PC-3 (cell line): ENCODE data around the gene SLC25A45. TPM values are rescaled to one million over a fixed set of nuclear protein-coding genes. Genes with fewer than 3 reads are reported as not detected.
A peak's percentile ranks its signal among the peaks of the same experiment; 100 is the strongest.

Experiments
- ATAC-seq: fragments of 200-7000 bp; cut with Tn5 transposase; 2 replicates; pipeline ENCODE4 v1.9.1; 2020; ENCODE audit warnings: mild to moderate bottlenecking, moderate library complexity
- BruUV-seq: library from RNA; stranded (reverse); fragments of 400-500 nt; replicated peaks from 2 replicates; lab custom pipeline; 2021; lab: Mats Ljungman, UMichigan
- CTCF ChIA-PET: fragments of 300-600 bp; sonication (Branson Sonifier 250); formaldehyde crosslinking; loops from one replicate; lab custom pipeline; 2022; ENCODE audit warnings: antibody characterized with exemption; lab: Charles Lee
- POLR2A ChIA-PET: fragments of 300-600 bp; sonication (Branson Sonifier 250); formaldehyde crosslinking; loops from one replicate; lab custom pipeline; 2022; ENCODE audit warnings: antibody characterized with exemption; ENCODE audit not compliant: unreplicated experiment; lab: Charles Lee
- DNase-seq: peaks from one replicate; pipeline ENCODE4 v3.0.0-alpha.2; 2015
- H2AFZ ChIP-seq: fragments of 300-600 bp; sonication (generic); 2 replicates; pipeline ENCODE4 v1.6.0; 2016; ENCODE audit warnings: antibody characterized with exemption, low read length
- H3F3A ChIP-seq: fragments of 300-600 bp; sonication (generic); one replicate; pipeline ENCODE4 v1.6.0; 2017; ENCODE audit warnings: antibody characterized with exemption, low read length, control low read depth, mild to moderate bottlenecking; ENCODE audit not compliant: unreplicated experiment
- H3K27ac ChIP-seq: fragments of 300-600 bp; sonication (generic); 2 replicates; pipeline ENCODE4 v1.5.1; 2016; ENCODE audit warnings: mild to moderate bottlenecking, low read length
- H3K27me3 ChIP-seq: fragments of 300-600 bp; sonication (generic); 2 replicates; pipeline ENCODE4 v1.6.1; 2016; ENCODE audit warnings: low read length, mixed read lengths
- H3K36me3 ChIP-seq: fragments of 300-600 bp; sonication (generic); 2 replicates; pipeline ENCODE4 v1.6.1; 2016; ENCODE audit warnings: low read depth, mixed run types, low read length, mixed read lengths
- H3K4me1 ChIP-seq: fragments of 300-600 bp; sonication (generic); 2 replicates; pipeline ENCODE4 v1.5.1; 2016; ENCODE audit warnings: low read length; ENCODE audit not compliant: insufficient read depth
- H3K4me2 ChIP-seq: fragments of 300-600 bp; sonication (generic); 2 replicates; pipeline ENCODE4 v1.6.0; 2016; ENCODE audit warnings: low read length
- H3K4me3 ChIP-seq: fragments of 300-600 bp; sonication (generic); 2 replicates; pipeline ENCODE4 v1.5.1; 2016; ENCODE audit warnings: mild to moderate bottlenecking, low read length, mixed read lengths
- H3K79me2 ChIP-seq: fragments of 300-600 bp; sonication (generic); 2 replicates; pipeline ENCODE4 v1.6.1; 2017; ENCODE audit warnings: low read length, mixed read lengths
- H3K9ac ChIP-seq: fragments of 300-600 bp; sonication (generic); 2 replicates; pipeline ENCODE4 v1.6.0; 2016; ENCODE audit warnings: mild to moderate bottlenecking, low read length
- H3K9me2 ChIP-seq: fragments of 300-600 bp; sonication (generic); replicated peaks from 2 replicates; pipeline ENCODE4 v1.6.1; 2016; ENCODE audit warnings: mixed run types, low read length, mixed read lengths
- H3K9me3 ChIP-seq: fragments of 300-600 bp; sonication (generic); 2 replicates; pipeline ENCODE4 v1.6.1; 2016; ENCODE audit warnings: low read length, mixed read lengths
- H4K20me1 ChIP-seq: fragments of 300-600 bp; sonication (generic); 2 replicates; pipeline ENCODE4 v1.6.1; 2016; ENCODE audit warnings: low read length, mixed read lengths
- EZH2 ChIP-seq: fragments of 300-600 bp; sonication (generic); IDR thresholded peaks from one replicate; pipeline ENCODE4 v1.6.1; 2017; ENCODE audit warnings: antibody characterized with exemption, mild to moderate bottlenecking, low read length; ENCODE audit not compliant: unreplicated experiment
- EZH2phosphoT487 ChIP-seq: fragments of 300-600 bp; sonication (generic); IDR thresholded peaks from 2 replicates; pipeline ENCODE4 v1.6.1; 2018; ENCODE audit warnings: mild to moderate bottlenecking, antibody characterized with exemption, low read length, borderline replicate concordance
- intact Hi-C: fragments of 100-400 bp; cut with micrococcal nuclease; formaldehyde crosslinking; loops from 2 replicates; pipeline ENCODE4 v1.9.0; 2023
- total RNA-seq: library from RNA; depleted of rRNA; stranded (reverse); fragments of >200 nt; gene quantifications from 2 replicates; pipeline ENCODE4 v1.2.3, GENCODE V29; 2014
- TF ChIP-seq, protein P1 (sequence below): fragments of 300-600 bp; sonication (generic); conservative IDR thresholded peaks from 2 replicates; pipeline ENCODE4 v1.5.1; 2017; ENCODE audit warnings: antibody characterized with exemption, low read depth, mild to moderate bottlenecking, low read length

Gene SLC25A45
- total RNA-seq, 1 experiment from 2014 or later = 12.7 TPM

DNA sequence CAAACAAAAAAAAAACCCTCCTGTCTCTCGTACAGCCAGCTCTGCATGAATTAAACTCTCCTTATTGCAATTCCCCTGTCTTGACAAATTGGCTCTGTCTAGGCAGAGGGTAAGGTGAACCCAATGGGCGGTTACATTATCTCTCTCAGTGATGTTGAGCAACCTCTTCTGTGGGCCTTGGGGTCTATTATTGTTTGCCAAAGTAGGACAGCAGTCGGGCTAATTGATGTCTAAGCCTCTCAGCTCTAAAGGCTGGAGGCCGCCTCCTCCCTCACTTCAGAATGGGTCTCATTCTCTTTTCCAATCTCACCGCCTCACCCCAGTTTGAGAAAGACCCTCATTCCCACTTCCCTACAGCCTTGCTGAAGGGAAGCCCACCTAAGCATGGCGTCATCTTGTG, 1.3 kb upstream of the SLC25A45 start:
- peaks cover 69% of the 10 kb centered on the region for H3K4me1 ChIP-seq

GRCh38 chr11:65382804-65383368, 440 bp upstream of the SLC25A45 start:
- Histone ChIP-seq H4K20me1 (no peaks in the 10 kb centered on the region), H3F3A (peaks cover 13% of the 10 kb centered on the region), H3K9me2 (no peaks in the 10 kb centered on the region), H3K4me2 (peak overlapping the region; percentile 79), H3K4me3 (peak overlapping the region; percentile 55), H3K27ac (peak overlapping the region; percentile 98), H3K36me3 (no peaks in the 10 kb centered on the region), H2AFZ (no peak overlapping the region), H3K4me1 (peaks cover 63% of the 10 kb centered on the region), H3K9me3 (no peaks in the 10 kb centered on the region), H3K27me3 (no peaks in the 10 kb centered on the region), H3K79me2 (peaks cover 14% of the 10 kb centered on the region), H3K9ac (peak overlapping the region; percentile 95)
- ChIA-PET CTCF (no interaction called here), POLR2A (interaction anchor here (0.6 to 1.5 kb wide), 6 partner anchors 33 to 125 kb away, joined by 3 to 5 read pairs (median 4); partner anchors contain the start of gene NEAT1)
- peak; percentile 95 for DNase-seq
- BruUV-seq = TSS peak; percentile 60
- no peak for TF ChIP-seq EZH2
- TF ChIP-seq, protein P1, sequence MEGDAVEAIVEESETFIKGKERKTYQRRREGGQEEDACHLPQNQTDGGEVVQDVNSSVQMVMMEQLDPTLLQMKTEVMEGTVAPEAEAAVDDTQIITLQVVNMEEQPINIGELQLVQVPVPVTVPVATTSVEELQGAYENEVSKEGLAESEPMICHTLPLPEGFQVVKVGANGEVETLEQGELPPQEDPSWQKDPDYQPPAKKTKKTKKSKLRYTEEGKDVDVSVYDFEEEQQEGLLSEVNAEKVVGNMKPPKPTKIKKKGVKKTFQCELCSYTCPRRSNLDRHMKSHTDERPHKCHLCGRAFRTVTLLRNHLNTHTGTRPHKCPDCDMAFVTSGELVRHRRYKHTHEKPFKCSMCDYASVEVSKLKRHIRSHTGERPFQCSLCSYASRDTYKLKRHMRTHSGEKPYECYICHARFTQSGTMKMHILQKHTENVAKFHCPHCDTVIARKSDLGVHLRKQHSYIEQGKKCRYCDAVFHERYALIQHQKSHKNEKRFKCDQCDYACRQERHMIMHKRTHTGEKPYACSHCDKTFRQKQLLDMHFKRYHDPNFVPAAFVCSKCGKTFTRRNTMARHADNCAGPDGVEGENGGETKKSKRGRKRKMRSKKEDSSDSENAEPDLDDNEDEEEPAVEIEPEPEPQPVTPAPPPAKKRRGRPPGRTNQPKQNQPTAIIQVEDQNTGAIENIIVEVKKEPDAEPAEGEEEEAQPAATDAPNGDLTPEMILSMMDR = no peak
- ATAC-seq = no peak
- intact Hi-C loops = loop anchor here (1.0 kb wide), 2 partner anchors 17 to 38 kb away; no protein-coding TSS in a partner anchor

More for the DNA sequence above, 1.3 kb upstream of the SLC25A45 start:
- H3K27ac ChIP-seq = peak overlapping the region; percentile 98
- TF ChIP-seq, protein P1 = no peak
- TF ChIP-seq EZH2 (no peak), EZH2phosphoT487 (no peak)
- no peak overlapping the region for H3K4me3 ChIP-seq
- no peak overlapping the region for H2AFZ ChIP-seq
- no peaks in the 10 kb centered on the region for H4K20me1 ChIP-seq
- intact Hi-C loops = no loop called here
- peaks cover 23% of the 10 kb centered on the region for H3K79me2 ChIP-seq
- BruUV-seq = no TSS peak
- DNase-seq (peak; percentile 12), ATAC-seq (no peak)
- POLR2A ChIA-PET = interaction anchor here (1.1 kb wide), 2 partner anchors 32 to 47 kb away, joined by 3 to 5 read pairs; no protein-coding TSS in a partner anchor
- no peaks in the 10 kb centered on the region for H3K27me3 ChIP-seq
- CTCF ChIA-PET = no interaction called here
- peaks cover 13% of the 10 kb centered on the region for H3F3A ChIP-seq
- no peaks in the 10 kb centered on the region for H3K9me3 ChIP-seq
- peak overlapping the region; percentile 79 for H3K4me2 ChIP-seq
- no peaks in the 10 kb centered on the region for H3K36me3 ChIP-seq
- no peaks in the 10 kb centered on the region for H3K9me2 ChIP-seq
- H3K9ac ChIP-seq = peak overlapping the region; percentile 95

- H3K4me3 ChIP-seq = peak overlapping the region; percentile 52
- peaks cover 13% of the 10 kb centered on the region for H3F3A ChIP-seq
- intact Hi-C loops = loop anchor here (1.0 kb wide), 2 partner anchors 15 to 40 kb away; no protein-coding TSS in a partner anchor
- TF ChIP-seq EZH2 = no peak
- DNase-seq (peak; percentile 82), ATAC-seq (peak; percentile 3)
- H3K79me2 ChIP-seq = peaks cover 2% of the 10 kb centered on the region
- no peaks in the 10 kb centered on the region for H3K27me3 ChIP-seq
- H3K9ac ChIP-seq = peak overlapping the region; percentile 95
- BruUV-seq = no TSS peak
- peak overlapping the region; percentile 71 for H3K4me2 ChIP-seq
- no peaks in the 10 kb centered on the region for H3K36me3 ChIP-seq
- ChIA-PET CTCF (interaction anchor here (0.6 to 0.8 kb wide), 4 partner anchors 11 to 126 kb away, joined by 3 to 5 read pairs (median 3); no protein-coding TSS in a partner anchor), POLR2A (interaction anchor here (0.6 to 1.5 kb wide), 4 partner anchors 33 to 41 kb away, joined by 3 to 18 read pairs (median 9); partner anchors contain the start of gene NEAT1)
- H3K9me2 ChIP-seq = no peaks in the 10 kb centered on the region
- H3K4me1 ChIP-seq = peaks cover 54% of the 10 kb centered on the region
- peak overlapping the region; percentile 7; the same call in 1 of the 2 replicates for H2AFZ ChIP-seq
- H4K20me1 ChIP-seq = no peaks in the 10 kb centered on the region
- H3K27ac ChIP-seq = peak overlapping the region; percentile 98
- H3K9me3 ChIP-seq = no peaks in the 10 kb centered on the region
These were observed 772 bp downstream of the SLC25A45 start for GRCh38 chr11:65381716-65382032.
